ENCODE measurements around the gene TLK1.
"Not testable (repeated sequence)": the region's sequence is repeated elsewhere in the genome, so short reads cannot be mapped to it uniquely, and the experiment has no call there.

Gene TLK1

DNA sequence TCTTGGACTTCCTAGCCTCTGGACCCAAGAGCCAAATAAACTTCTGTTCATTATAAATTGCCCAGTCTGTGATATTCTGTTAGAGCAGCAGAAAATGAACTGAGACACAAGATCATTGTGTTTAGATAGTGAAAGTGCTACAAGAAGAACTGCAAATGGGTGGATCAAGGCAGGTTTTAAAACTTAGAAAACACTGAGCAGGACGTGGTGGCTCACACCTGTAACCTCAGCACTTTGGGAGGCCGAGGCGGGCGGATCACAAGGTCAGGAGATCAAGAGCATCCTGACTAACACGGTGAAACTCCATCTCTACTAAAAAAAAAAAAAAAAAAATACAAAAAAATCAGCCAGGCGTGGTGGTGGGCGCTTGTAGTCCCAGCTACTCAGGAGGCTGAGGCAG lies 84.3 kb downstream of the TLK1 start:
- DNase-seq = not testable (repeated sequence)

DNA sequence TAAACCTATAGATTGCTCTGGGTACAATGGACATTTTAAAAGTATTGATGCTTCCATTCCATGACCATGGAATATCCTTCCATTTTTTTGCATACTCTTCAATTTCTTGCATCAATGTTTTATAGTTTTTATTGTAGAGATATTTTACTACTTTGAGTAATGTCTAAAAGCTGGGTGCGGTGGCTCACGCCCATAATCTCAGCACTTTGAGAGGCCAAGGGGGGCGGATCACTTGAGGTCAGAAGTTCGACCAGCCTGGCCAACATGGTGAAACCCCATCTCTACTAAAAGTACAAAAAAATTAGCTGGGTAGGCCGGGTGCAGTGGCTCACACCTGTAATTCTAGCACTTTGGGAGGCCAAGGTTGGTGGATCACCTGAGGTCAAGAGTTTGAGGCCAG lies 88.5 kb downstream of the TLK1 start:
- no peak for DNase-seq

DNA sequence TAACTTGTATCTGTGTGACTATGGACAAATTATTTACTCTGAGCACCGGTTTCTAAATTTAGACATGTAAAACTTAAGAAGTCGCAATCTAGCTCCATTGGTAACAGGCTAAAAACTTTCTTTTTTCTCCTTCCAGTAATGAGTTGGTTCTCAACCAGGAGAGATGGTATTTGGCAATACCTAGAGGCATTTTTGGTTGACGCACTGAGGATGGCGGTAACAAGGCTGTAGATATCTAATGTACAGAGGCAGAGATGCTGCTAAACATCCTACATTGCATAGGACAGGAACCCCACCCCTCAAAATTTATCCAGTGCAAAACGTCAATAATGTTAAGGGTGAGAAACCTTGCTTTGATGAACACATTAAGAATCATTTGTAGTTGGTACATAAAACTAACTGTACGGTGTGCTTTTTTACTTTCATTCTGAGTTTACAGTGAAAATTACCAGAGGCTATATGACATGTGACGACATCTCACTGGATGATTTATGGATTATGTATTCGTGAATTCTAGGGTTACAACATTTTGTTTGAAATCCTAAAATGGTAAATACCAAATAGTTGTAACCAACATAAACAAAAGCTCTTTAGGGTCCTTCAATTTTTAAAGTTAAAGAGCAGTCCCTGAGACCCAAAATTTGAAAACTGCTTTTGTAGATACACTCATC lies 91.3 kb downstream of the TLK1 start:
- DNase-seq = no peak

DNA sequence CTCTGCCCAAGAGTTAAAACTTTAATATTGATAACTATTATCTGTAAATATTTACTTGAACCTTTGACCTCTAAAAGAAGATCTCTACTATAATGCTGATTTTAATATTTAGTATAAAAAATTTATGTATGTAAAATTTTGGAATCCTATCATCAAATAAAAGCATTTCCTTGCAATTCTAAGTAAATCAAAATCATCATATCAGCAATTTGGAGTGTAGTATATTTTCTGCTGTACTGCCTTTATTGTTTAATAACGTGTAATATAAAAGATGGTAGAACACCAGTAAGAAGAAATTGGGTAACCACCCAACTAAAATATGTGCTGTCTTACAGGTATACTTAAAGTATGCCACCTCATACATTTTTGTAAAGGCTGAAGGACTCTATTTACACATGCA lies 94.6 kb downstream of the TLK1 start:
- no peak for DNase-seq

DNA sequence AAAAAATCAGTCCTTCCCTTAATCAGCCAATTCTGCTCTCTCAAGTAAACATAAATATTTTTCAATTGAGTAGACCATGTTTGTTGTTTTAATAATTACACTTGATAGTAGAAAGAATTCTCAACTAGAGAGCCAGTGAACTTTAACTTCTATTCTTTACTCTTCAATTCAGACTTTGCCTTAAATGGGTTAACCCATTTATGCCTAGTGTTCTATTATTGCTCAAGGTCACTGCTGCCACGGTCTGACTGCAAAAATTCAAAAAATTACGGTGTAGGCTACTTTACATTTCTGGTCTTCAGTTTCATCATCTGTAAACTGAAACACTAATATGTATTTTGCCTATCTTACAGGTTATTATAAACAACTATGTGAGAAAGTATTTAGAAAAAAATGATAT lies 103.1 kb downstream of the TLK1 start:
- no peak for DNase-seq

DNA sequence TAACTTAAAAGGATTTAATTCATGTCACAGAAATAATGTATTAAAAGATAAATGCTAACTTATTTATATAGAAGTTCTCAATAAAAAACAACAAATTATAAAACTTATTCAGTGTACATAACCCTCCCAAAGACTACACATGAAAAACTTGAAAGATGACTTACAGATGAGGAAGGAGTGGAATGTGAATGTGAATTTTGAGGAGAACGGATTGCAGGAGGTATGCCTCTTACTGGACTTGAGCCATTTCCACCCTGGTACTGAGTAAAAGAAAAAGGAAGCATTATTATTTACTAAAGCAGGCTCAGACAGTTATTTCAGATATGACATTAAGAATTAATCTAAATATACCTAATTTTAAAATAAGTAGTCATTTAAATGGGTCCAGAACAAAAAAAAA lies 104.4 kb downstream of the TLK1 start:
- no peak for DNase-seq

DNA sequence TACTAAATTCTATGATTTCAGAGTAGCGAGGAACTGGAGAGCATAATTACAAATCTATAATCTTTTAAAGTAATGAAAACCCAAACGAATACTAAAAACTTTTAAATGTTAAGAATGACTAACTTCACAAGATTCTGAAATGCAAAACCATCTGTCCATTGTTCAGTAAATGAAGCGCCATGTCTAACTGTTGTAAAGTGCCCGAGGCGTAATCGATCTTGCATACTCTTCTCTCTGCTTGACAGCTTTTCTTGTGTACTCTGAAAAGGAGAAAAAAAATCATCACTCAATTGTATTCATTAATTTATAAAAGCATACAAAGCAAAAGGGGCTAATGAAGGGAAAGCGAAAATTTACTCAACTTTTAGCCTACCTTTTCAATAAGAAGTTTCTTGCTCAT lies 111.0 kb downstream of the TLK1 start:
- DNase-seq = no peak

DNA sequence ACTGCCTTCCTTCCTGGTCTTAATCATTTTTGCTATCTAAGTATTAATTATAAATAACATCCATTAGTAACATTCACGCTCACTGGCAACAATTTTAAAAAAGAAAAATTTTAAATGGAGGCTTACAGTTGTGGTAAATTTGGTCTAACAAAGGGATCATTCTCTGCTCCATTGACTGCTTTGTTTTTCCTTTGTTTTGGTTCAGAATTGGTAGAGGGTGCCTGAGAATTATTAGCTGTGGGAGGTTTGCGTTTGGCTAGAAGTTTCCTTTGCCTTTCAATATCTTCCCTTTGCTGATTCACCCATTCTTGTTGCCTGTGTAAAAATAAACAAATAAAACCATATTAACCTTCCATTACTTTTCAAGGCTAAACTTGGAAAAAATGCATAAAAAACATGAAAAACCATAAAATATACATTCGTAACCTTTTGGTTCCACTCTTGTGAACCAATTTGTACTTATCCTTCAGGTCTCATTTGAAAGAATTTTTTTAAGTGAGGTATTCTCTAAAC lies 114.6 kb downstream of the TLK1 start:
- no peak for DNase-seq

DNA sequence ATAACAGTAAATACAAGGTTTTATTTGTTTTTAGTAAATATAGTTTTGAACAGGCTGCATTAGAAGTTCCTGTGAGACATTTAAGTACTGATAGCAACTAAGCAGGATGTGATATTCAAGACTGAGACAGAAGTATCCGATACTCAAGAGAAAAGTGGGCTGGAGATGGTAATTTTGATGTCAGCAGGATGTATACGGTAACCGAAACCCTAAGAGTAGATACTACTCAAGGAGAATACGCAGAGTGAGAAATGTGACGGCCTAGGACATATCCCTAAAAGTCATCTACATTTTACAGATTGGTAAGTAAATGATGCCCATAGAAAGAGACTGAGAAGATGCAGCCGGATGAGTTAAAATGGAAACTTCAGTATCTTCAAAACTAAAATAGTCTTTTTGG lies 116.3 kb downstream of the TLK1 start:
- DNase-seq = no peak

DNA sequence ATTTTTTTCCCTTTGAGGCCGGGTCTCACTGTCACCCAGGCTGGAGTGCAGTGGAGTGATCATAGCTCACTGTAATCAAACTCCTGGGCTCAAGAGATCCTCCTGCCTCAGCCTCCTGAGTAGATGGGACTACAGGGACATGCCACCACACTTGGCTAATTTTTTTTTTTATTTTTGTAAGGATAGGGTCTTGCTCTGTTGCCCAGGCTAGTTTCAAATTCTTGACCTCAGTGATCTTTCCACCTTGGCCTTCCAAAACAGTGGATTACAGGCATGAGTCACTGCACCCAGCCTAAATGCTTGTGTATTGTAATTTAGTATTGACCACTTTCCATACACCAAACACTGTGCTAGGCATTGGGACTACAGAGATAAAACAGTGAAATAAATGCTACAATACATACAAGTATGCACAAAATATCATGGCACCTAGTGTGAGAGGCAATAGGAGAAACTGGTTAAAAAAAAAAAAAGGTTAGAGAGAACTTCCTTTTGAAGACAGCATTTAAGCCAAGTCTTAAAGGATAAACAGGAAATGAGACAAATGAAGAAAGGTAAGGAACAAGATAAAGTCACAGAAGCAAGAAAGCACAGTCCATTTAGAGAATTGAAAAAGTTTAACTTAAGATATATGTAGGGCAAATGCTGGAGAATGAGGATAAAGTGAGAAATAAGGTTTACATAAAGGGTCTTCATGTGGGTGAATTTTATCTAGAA lies 118.3 kb downstream of the TLK1 start:
- DNase-seq = no peak

DNA sequence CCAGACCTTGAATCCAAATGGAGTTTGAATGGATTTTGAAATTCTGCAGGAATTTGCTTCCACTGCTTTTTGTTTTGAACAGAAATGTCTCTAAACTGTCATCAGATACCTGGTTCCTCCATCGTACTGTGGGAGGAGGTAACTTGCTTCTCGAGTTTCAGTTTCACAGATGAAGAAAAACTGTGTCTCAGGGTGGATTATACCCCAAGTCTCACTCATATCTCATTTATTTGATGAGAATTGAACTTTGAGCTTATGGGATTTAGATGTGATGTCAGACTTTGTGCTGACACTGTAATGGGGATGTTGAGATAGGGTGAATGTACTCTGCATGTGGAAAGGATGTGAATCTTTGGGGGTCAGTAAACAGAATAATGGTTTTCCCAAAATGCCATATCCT lies 124.2 kb downstream of the TLK1 start:
- DNase-seq = no peak

DNA sequence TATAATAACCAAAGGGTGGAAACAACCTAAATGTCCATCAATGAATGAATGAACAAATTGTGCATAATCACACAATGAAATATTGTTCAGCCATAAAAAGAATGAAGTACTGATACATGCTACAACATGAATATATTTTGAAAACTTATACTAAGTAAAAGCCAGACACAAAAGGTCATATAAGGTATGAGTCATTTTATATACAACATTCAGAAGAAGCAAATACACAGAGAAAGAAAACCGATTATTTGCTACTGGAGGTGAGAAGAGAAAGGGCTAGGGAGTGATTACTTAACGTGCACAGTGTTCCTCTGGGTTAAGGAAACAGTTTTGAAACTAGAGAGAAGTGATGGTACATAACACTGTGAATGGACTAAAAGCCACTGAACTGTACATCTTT lies 126.4 kb downstream of the TLK1 start:
- no peak for DNase-seq

DNA sequence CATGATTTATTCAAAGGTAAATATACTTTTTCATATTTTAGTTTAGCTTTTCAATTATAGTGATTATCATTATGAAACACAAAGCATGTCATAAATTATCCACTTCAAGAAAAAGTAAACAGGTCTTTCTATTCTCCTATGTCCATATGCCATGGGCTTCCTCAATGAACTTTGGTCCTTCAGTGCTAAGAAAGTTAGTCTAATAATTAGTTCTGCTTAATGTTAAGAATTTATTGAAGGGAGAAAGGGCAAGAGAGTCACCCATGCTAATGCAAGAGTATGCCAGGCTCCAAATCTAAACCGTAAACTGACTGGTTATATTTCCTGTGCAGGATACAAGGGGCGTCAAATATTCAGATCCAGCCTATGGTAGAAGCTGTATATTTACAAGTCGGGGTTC lies 135.5 kb downstream of the TLK1 start:
- no peak for DNase-seq

DNA sequence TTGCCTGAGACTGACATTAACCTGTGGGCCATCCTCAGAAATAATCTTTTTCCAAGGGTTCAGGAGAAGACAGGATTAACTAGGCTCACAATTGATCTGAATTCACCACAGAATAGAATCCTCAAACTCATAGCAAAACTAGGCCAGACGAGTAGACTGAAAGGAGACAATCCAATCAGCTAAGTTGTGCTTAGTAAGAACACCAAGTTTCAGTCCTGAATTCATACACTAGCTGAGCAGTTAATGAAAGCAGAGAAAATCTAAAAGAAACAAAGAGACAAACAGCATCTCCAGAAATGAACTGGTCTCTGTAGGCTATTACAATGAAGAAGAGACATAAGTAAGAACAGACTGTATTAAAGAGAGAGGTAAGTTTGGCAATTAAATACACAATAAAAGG lies 142.2 kb downstream of the TLK1 start:
- no peak for DNase-seq

DNA sequence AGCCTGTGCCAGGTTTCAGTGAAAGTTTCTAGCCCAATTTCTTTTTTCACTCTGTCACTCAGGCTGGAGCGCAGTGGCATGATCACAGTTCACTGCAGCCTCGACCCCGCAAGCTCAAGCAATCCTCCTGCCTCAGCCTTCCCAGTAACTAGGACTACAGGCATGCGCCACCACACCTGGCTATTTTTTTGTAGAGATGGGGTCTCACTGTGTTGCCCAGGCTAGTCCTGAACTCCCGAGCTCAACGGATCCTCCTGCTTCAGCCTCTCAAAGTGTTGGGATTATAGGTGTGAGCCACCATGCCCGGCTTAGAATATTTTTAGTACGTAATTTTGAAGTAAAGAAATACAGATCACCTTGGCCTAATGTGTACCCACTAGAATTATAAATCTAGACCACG lies 144.6 kb downstream of the TLK1 start:
- DNase-seq = no peak

DNA sequence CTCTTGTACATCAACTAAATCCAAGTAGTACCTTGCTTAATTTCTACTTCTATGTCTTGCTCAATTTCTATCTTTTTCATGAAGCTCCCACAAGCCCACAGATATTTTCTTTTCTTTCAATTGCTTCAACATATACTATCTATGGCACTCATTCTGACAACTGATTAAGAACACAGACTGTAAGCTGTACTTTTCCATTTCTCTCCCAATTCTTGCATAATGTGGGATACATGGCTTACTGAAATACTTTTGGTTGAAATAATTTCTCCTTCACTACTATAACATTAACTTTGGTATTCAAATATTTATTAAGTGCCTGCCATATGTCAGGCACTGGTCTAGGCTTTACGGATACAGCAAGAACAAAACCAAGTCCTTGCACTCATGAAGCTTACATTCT lies 146.8 kb downstream of the TLK1 start:
- DNase-seq = no peak

DNA sequence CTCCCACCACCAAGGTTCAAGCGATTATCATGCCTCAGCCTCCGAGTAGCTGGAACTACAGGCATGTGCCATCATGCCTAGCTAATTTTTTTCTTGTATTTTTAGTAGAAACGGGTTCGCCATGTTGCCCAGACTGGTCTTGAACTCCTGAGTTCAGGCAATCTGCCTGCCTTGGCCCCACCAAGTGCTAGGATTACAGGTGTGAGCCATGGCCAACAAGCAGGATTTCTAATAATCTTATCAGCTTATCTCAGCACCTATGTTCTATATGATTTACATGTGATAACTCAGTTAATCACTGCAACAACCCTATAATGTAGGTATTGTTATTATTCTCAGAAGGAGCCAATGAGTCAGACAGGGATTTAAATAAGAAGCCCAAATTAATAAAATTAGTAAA lies 151.3 kb downstream of the TLK1 start:
- no peak for DNase-seq

DNA sequence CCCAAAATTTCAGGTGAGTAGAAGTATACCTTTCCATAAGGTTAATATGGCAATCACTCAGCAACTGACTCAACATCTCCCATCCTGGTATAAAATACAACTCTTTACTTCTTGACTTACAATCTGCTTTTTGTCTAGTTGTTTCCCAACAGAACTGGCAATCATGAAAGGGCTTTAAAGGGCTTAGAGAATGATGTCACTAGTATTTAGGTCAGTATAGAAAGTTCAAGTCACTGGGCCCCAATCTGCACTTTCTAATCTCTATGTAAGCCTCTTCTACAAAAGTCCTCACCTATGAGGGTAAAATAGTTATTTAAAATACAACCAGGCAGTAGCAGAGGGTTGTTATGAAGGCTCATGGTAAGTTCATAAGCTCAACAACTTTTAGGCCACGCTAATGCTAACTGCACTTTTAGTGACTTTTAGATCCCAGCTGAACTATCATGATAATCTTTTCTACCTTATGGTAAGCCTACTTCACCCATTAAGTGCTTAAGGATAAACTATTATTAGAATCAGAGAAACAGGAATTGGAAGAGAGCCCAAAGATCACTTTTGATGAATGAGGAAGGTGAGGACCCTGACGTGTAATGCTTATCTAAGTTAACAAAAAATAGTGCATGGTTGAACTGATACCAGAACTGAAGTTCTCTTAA lies 152.0 kb downstream of the TLK1 start:
- DNase-seq = no peak

DNA sequence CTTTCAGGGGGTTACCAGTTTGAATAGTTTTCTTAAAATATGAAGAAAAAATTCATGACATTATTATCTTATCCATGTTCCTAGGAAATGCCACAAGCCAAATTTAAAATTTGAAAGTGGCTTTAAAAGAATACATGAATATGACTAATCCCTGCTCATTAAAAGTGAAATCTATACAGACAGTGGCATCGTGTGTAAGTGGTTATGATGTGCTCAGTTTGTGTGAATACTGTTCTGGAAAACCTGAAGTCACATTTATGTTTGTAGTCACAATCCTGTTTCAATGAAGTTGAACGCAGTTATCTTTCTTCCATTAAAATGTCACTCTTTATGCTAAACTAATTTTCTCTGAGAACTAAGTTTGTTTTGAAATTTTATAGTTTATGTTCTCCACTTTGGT lies 155.9 kb downstream of the TLK1 start:
- DNase-seq = no peak

DNA sequence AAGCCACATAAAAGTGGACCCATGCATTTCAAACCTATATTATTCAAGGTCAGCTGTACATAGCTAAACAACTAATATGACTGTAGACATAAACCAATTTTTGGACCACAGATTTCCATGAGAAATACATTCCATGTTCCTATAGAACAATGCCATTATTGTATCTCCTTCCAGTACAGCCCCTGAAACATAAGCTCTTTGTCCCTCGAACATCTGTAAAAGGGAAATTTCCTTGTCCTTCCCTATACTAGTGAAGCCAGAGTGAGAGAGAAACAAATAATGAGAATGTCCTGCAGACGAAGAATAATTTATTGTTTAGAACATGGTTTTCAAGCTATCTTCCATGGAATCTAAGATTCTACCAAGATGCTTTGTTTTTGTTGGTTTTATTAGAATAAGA lies 156.3 kb downstream of the TLK1 start:
- no peak for DNase-seq

DNA sequence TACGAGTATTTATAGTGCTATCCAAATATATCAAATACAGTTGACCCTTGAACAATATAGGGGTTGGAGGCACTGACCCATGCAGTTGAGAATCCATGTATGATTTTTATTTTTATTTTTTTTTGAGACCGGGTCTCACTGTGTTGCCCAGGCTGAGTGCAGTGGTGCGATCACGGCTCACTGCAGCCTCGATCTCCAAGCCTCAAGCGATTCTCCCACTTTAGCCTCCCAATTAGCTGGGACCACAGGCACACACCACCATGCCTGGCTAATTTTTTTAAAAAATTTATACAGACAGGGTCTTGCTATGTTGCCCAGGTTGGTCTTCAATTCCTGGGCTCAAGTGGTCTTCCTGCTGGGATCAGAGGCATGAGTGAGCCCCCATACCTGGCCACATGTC lies 161.0 kb downstream of the TLK1 start:
- DNase-seq = no peak

DNA sequence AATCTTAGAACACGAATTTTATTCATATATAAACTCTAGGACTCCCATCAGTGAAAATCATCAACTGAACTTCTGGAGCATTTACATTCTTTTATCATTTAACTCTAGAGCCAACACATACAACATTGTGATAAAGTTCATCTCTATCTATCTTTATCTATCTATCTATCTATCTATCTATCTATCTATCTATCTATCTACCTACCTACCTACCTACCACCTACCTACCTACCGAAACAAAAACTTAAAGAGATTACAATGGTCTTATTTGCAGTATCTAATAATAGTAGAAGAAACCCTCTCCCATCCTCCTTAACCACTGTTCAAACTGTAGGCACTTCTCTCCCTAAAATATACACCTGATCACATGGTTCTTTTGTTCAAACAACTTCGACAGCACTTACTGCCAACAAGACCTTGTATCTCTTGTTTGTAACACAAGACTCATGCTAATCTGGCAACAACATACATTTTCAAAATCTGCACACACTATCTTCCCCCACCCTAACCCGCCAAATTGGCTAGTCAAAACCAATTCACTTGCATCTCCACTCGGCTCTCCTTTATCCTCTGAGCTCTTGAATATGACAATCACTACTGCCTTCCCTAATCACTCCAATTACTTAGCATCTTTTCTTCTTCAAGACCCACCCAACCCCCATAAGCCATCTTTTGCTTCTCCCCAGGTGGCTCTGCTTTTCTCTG lies 162.6 kb downstream of the TLK1 start:
- no peak for DNase-seq

DNA sequence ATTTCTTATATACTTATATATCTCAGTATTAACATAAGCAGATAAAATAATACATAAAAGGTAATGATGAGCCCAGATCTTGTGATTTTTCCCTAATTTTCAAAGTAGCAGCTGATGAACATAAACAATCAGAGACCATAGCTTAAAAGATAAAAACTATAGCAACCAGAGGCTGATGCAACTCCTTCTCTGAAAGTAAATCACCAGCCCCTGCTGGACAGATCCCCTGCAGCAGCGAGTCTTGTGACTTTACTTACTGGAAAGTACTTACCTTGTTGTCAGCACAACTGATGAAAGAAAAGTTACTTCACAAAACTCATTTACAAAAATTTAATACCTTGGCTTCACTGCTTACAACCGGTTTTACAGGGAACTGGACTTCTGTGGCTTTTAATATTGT lies 164.4 kb downstream of the TLK1 start:
- no peak for DNase-seq

All from NCI-H1105 (cell line).